SK-N-SH treated with all-trans-retinoic acid at 6 μM for 48 hours (cell line): ENCODE measurements around the gene PBX3.

Experiments
- ATAC-seq: fragments of 200-7000 bp; cut with Tn5 transposase; 3 replicates; pipeline ENCODE4 v1.9.1; 2020; ENCODE audit warnings: mild to moderate bottlenecking, moderate library complexity
- ARNTL ChIP-seq: fragments of 450-650 bp; formaldehyde crosslinking; IDR thresholded peaks from 2 replicates; pipeline ENCODE4 v1.5.0; 2020; ENCODE audit warnings: low read depth, mild to moderate bottlenecking, moderate library complexity, borderline replicate concordance
- BACH2 ChIP-seq: fragments of 250-450 bp; sonication (Bioruptor Pico); IDR thresholded peaks from 2 replicates; pipeline ENCODE4 v1.9.0; 2021; ENCODE audit warnings: mild to moderate bottlenecking, borderline replicate concordance
- CREB5 ChIP-seq: fragments of 250-450 bp; sonication (Bioruptor Pico); IDR thresholded peaks from 2 replicates; pipeline ENCODE4 v1.5.1; 2020; ENCODE audit warnings: low read depth, mild to moderate bottlenecking, moderate library complexity
- CSDC2 ChIP-seq: fragments of 250-450 bp; sonication (Bioruptor Pico); IDR thresholded peaks from 2 replicates; pipeline ENCODE4 v1.5.0; 2020; ENCODE audit warnings: mild to moderate bottlenecking, moderate library complexity
- CSRNP3 ChIP-seq: fragments of 250-450 bp; sonication (Bioruptor Pico); IDR thresholded peaks from 2 replicates; pipeline ENCODE4 v1.5.1; 2021; ENCODE audit warnings: mild to moderate bottlenecking, moderate library complexity
- ESRRG ChIP-seq: fragments of 250-450 bp; sonication (Bioruptor Pico); IDR thresholded peaks from 2 replicates; pipeline ENCODE4 v1.6.1; 2021; ENCODE audit warnings: mild to moderate bottlenecking
- GLIS3 ChIP-seq: fragments of 250-450 bp; sonication (Bioruptor Pico); IDR thresholded peaks from 2 replicates; pipeline ENCODE4 v1.5.0; 2020; ENCODE audit warnings: mild to moderate bottlenecking, moderate library complexity
- ISL1 ChIP-seq: fragments of 250-450 bp; sonication (Bioruptor Pico); IDR thresholded peaks from 2 replicates; pipeline ENCODE4 v2.1.2; 2022; ENCODE audit warnings: mild to moderate bottlenecking, moderate library complexity
- OSR1 ChIP-seq: fragments of 250-450 bp; sonication (Bioruptor Pico); IDR thresholded peaks from 2 replicates; pipeline ENCODE4 v1.8.0; 2022; ENCODE audit warnings: moderate library complexity, mild to moderate bottlenecking, inconsistent platforms
- PATZ1 ChIP-seq: fragments of 250-450 bp; sonication (Bioruptor Pico); IDR thresholded peaks from 2 replicates; pipeline ENCODE4 v1.8.0; 2020; ENCODE audit warnings: mild to moderate bottlenecking, moderate library complexity, borderline replicate concordance
- RARB ChIP-seq: fragments of 250-450 bp; sonication (Bioruptor Pico); IDR thresholded peaks from 2 replicates; pipeline ENCODE4 v1.8.0; 2021; ENCODE audit warnings: mild to moderate bottlenecking, moderate library complexity
- SNAI2 ChIP-seq: fragments of 250-450 bp; sonication (Bioruptor Pico); IDR thresholded peaks from 2 replicates; pipeline ENCODE4 v1.5.0; 2020; ENCODE audit warnings: mild to moderate bottlenecking, moderate library complexity
- TCF4 ChIP-seq: fragments of 250-450 bp; sonication (Bioruptor Pico); IDR thresholded peaks from 2 replicates; pipeline ENCODE4 v1.8.0; 2021; ENCODE audit warnings: mild to moderate bottlenecking, moderate library complexity, borderline replicate concordance
- TOX ChIP-seq: fragments of 250-450 bp; sonication (Bioruptor Pico); IDR thresholded peaks from 2 replicates; pipeline ENCODE4 v1.8.0; 2021; ENCODE audit warnings: mild to moderate bottlenecking, moderate library complexity, borderline replicate concordance
- ZC3H10 ChIP-seq: fragments of 250-450 bp; sonication (Bioruptor Pico); IDR thresholded peaks from 2 replicates; pipeline ENCODE4 v1.5.1; 2021; ENCODE audit warnings: mild to moderate bottlenecking, moderate library complexity
- ZFP30 ChIP-seq: fragments of 450-650 bp; formaldehyde crosslinking; IDR thresholded peaks from 2 replicates; pipeline ENCODE4 v1.5.0; 2022; ENCODE audit warnings: mild to moderate bottlenecking, moderate library complexity
- ZNF565 ChIP-seq: fragments of 450-650 bp; formaldehyde crosslinking; conservative IDR thresholded peaks from 2 replicates; pipeline ENCODE4 v1.5.0; 2020; ENCODE audit warnings: low read depth, mild to moderate bottlenecking, moderate library complexity
- ZNF70 ChIP-seq: fragments of 450-650 bp; formaldehyde crosslinking; IDR thresholded peaks from 2 replicates; pipeline ENCODE4 v1.5.0; 2020; ENCODE audit warnings: mild to moderate bottlenecking, moderate library complexity
- ZNF8 ChIP-seq: fragments of 450-650 bp; formaldehyde crosslinking; IDR thresholded peaks from 2 replicates; pipeline ENCODE4 v1.5.0; 2020; ENCODE audit warnings: mild to moderate bottlenecking, moderate library complexity
- TF ChIP-seq, protein P1 (sequence below): fragments of 250-450 bp; sonication (Bioruptor Pico); IDR thresholded peaks from 2 replicates; pipeline ENCODE4 v1.8.0; 2021; ENCODE audit warnings: low read depth, mild to moderate bottlenecking, moderate library complexity, borderline replicate concordance
- TF ChIP-seq, protein P2 (sequence below): fragments of 250-450 bp; sonication (Bioruptor Pico); IDR thresholded peaks from 2 replicates; pipeline ENCODE4 v1.5.0; 2020; ENCODE audit warnings: mild to moderate bottlenecking, moderate library complexity

Gene PBX3

DNA sequence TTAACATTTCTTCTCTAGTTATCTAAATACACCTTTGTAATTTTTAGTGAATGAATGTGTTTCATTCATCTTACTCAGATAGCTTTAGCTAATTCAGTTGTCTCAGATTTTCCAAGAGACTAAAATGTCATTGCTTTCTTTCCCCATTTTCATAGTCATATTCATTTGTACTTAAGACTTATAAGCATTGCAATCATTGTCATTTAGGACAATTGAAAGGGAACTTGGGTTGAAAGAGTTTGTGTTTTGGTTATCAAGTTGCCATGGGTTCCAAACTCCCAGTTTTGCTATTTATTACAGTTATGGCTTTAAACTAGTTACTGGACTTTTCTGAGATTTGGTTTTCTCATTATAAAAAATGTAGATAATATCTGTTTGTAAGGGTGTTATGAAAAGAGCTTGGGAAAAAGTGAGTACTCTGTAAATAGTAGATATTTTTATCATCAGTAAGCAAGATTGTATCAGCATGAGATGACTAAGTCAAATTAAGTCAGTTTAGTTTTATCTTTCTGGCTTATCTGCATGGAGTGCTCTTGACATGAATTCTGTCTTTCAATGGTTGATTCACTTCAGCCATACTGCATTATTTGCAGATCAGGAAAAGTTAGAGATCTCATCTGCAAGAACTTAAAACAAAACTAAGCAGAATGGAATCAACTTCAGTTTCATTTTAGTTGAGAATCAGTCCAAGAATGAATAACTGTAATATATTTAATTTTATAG lies 107.5 kb downstream of the PBX3 start:
- no peak for TF ChIP-seq BACH2 (CRISPR knock-in tag)
- TF ChIP-seq ZNF70 (CRISPR knock-in tag), result no peak
- TF ChIP-seq TCF4 (CRISPR knock-in tag), result peak; percentile 39; the same call in 1 of the 2 replicates
- TF ChIP-seq ZC3H10 (CRISPR knock-in tag), result peak; percentile 69; the same call in 1 of the 2 replicates
- TF ChIP-seq CREB5 (CRISPR knock-in tag), result peak; percentile 72; the same call in 1 of the 2 replicates
- peak; percentile 70; the same call in 1 of the 2 replicates for TF ChIP-seq PATZ1 (CRISPR knock-in tag)
- peak; percentile 95 for TF ChIP-seq ISL1
- TF ChIP-seq ZFP30 (CRISPR knock-in tag), result no peak
- TF ChIP-seq TOX (CRISPR knock-in tag), result peak; percentile 19; the same call in 1 of the 2 replicates
- no peak for TF ChIP-seq GLIS3 (CRISPR knock-in tag)
- ATAC-seq, result peak; percentile 84

- ATAC-seq, result no peak
- TF ChIP-seq ZFP30 (CRISPR knock-in tag) (no peak), TCF4 (CRISPR knock-in tag) (no peak), CSRNP3 (CRISPR knock-in tag) (no peak)
These were observed 109.2 kb downstream of the PBX3 start for GRCh38 chr9:125856331-125856730.

- no peak for TF ChIP-seq CSDC2 (CRISPR knock-in tag)
- TF ChIP-seq ZNF8 (CRISPR knock-in tag), result peak; percentile 98
- TF ChIP-seq, protein P1, sequence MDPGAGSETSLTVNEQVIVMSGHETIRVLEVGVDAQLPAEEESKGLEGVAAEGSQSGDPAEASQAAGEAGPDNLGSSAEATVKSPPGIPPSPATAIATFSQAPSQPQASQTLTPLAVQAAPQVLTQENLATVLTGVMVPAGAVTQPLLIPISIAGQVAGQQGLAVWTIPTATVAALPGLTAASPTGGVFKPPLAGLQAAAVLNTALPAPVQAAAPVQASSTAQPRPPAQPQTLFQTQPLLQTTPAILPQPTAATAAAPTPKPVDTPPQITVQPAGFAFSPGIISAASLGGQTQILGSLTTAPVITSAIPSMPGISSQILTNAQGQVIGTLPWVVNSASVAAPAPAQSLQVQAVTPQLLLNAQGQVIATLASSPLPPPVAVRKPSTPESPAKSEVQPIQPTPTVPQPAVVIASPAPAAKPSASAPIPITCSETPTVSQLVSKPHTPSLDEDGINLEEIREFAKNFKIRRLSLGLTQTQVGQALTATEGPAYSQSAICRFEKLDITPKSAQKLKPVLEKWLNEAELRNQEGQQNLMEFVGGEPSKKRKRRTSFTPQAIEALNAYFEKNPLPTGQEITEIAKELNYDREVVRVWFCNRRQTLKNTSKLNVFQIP (CRISPR knock-in tag), result no peak
- no peak for ATAC-seq
These were observed 114.4 kb downstream of the PBX3 start for GRCh38 chr9:125861405-125862058.

DNA sequence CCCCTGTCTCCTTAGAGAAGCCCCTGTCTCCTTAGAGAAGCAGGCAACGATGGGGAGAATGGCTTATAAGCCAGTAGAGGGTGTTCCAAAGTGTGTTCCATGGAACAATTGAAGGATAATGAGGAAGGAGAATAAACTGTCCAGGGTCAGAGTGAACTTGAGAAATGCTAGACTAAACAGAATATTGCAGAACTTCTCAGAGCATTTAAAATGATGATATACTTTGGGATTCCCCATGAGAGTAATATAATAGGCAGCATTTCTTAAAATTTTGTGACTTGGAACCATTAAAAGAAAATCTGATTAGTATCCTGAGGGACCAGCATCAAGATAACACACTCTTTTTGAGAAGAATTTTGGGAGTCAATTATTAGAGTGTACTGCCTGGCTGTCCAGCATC lies 116.8 kb downstream of the PBX3 start:
- no peak for ATAC-seq
- TF ChIP-seq ARNTL (CRISPR knock-in tag) (no peak), ZNF565 (CRISPR knock-in tag) (no peak), OSR1 (CRISPR knock-in tag) (no peak)

GRCh38 chr9:125867751-125868415 lies 120.7 kb downstream of the PBX3 start:
- ATAC-seq, result no peak
- TF ChIP-seq GLIS3 (CRISPR knock-in tag), result no peak
- TF ChIP-seq, protein P2, sequence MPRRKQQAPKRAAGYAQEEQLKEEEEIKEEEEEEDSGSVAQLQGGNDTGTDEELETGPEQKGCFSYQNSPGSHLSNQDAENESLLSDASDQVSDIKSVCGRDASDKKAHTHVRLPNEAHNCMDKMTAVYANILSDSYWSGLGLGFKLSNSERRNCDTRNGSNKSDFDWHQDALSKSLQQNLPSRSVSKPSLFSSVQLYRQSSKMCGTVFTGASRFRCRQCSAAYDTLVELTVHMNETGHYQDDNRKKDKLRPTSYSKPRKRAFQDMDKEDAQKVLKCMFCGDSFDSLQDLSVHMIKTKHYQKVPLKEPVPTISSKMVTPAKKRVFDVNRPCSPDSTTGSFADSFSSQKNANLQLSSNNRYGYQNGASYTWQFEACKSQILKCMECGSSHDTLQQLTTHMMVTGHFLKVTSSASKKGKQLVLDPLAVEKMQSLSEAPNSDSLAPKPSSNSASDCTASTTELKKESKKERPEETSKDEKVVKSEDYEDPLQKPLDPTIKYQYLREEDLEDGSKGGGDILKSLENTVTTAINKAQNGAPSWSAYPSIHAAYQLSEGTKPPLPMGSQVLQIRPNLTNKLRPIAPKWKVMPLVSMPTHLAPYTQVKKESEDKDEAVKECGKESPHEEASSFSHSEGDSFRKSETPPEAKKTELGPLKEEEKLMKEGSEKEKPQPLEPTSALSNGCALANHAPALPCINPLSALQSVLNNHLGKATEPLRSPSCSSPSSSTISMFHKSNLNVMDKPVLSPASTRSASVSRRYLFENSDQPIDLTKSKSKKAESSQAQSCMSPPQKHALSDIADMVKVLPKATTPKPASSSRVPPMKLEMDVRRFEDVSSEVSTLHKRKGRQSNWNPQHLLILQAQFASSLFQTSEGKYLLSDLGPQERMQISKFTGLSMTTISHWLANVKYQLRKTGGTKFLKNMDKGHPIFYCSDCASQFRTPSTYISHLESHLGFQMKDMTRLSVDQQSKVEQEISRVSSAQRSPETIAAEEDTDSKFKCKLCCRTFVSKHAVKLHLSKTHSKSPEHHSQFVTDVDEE (CRISPR knock-in tag), result no peak
- TF ChIP-seq CSRNP3 (CRISPR knock-in tag), result no peak
- no peak for TF ChIP-seq ESRRG
- no peak for TF ChIP-seq ZNF8 (CRISPR knock-in tag)
- TF ChIP-seq SNAI2, result no peak
- no peak for TF ChIP-seq TOX (CRISPR knock-in tag)
- no peak for TF ChIP-seq ZC3H10 (CRISPR knock-in tag)
- no peak for TF ChIP-seq OSR1 (CRISPR knock-in tag)
- TF ChIP-seq RARB (CRISPR knock-in tag), result no peak
